Left lobe of liver (tissue), 2 donors: Measurements from ENCODE around the gene CCDC88B. TPM values are rescaled to one million over a fixed set of nuclear protein-coding genes. Genes with fewer than 3 reads are reported as not detected.

Experiments used
- ATAC-seq: fragments of 200-7000 bp; cut with Tn5 transposase; one replicate; pipeline ENCODE4 v1.9.1; 2020; ENCODE audit warnings: mild to moderate bottlenecking, moderate library complexity
- DNase-seq: peaks from one replicate; pipeline ENCODE4 v3.0.0-alpha.2; 2020; ENCODE audit warnings: low spot score
- total RNA-seq: library from RNA; stranded (reverse); gene quantifications from one replicate; pipeline ENCODE4 v1.2.1, GENCODE V29; 2021
- donor health status: DM: no; HTN: no; CAD: no; lungs with moderate emphysema.
- donor health status: DM: no; HTN: yes; CAD: no.

The CCDC88B gene, protein sequence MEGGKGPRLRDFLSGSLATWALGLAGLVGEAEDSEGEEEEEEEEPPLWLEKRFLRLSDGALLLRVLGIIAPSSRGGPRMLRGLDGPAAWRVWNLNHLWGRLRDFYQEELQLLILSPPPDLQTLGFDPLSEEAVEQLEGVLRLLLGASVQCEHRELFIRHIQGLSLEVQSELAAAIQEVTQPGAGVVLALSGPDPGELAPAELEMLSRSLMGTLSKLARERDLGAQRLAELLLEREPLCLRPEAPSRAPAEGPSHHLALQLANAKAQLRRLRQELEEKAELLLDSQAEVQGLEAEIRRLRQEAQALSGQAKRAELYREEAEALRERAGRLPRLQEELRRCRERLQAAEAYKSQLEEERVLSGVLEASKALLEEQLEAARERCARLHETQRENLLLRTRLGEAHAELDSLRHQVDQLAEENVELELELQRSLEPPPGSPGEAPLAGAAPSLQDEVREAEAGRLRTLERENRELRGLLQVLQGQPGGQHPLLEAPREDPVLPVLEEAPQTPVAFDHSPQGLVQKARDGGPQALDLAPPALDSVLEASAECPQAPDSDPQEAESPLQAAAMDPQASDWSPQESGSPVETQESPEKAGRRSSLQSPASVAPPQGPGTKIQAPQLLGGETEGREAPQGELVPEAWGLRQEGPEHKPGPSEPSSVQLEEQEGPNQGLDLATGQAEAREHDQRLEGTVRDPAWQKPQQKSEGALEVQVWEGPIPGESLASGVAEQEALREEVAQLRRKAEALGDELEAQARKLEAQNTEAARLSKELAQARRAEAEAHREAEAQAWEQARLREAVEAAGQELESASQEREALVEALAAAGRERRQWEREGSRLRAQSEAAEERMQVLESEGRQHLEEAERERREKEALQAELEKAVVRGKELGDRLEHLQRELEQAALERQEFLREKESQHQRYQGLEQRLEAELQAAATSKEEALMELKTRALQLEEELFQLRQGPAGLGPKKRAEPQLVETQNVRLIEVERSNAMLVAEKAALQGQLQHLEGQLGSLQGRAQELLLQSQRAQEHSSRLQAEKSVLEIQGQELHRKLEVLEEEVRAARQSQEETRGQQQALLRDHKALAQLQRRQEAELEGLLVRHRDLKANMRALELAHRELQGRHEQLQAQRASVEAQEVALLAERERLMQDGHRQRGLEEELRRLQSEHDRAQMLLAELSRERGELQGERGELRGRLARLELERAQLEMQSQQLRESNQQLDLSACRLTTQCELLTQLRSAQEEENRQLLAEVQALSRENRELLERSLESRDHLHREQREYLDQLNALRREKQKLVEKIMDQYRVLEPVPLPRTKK (N-terminal part only)
- 4.0 TPM for total RNA-seq

DNA sequence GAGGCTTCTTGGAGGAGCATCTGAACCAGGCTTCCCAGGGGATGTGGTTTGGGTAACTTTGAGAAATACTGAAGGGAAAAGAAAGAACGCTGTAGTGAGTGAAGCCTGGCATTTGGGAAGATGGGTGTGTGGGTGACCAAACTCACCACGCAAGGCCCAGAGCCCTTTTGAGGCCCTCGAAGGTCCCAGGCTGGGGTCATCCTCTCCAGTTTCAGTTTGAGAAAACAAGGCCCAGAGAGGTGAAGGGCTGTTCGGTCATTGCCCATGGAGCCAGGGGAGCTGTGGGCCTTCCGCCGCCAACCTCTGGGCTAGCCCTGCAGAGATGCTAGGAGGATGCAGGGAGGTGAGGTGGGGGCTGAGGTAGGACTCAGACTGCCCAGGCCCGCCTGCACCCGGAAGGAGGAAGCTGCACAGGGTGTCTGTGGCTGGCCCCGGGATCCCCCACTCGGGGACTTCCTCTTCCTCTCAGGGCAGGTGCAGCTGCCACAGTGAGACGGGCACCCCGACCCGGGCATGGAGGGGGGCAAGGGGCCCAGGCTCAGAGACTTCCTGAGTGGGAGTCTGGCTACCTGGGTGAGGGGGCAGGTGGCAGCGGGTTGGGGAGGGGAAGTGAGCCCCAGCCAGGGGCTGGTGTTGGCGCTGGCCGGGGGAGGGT is at the start of gene CCDC88B:
CCDC88B (plus strand) TSS at position 451 of the 655 bp plus-strand sequence; CDS start at position 514, 63 bp downstream.
- DNase-seq (no peak), ATAC-seq (no peak)

DNA sequence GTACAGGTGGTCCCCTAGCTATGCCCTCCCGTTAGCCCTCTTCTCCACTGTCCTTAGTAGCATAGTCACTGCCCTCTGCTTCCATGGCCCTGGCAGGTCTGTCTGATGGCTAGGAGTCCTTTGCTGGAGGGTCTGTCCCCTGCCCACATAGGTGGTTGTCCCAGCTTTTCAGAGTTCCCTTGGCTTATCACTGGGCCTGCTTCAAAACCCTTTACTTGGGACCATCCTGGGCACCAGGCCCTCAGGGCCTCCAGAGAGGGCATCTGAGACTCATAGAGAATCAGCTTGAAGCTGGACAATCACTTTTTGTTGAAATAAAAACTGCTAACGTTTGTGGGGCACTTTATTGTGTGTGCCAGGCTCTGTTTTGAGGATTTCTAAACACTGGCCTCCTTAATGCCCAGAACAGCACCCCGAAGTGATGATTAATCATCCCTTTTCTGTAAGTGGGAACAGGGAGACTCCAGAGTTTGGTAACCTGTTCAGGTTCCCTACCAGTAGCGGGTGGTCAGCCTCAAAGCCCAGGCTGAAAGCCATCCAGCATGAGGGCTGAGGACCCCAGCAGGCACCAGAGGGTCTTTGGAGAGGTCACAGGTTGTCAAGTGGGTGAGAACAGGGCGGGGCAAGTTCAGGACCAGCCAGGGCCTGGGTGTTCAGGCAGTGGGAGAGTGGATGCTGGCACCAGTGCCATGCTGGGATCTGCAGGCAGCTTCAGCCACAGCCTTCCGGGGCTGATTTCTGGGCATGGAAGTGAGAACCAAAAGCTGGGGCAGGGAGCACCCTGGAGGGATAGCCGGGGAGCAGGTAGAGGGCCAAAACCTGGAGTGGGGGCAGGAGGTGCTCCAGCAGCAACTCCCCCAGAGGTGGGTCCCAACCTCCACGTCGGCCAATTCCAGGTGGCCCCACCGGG is 49.4 kb upstream of the CCDC88B start:
- ATAC-seq (no peak), DNase-seq (no peak)

DNA sequence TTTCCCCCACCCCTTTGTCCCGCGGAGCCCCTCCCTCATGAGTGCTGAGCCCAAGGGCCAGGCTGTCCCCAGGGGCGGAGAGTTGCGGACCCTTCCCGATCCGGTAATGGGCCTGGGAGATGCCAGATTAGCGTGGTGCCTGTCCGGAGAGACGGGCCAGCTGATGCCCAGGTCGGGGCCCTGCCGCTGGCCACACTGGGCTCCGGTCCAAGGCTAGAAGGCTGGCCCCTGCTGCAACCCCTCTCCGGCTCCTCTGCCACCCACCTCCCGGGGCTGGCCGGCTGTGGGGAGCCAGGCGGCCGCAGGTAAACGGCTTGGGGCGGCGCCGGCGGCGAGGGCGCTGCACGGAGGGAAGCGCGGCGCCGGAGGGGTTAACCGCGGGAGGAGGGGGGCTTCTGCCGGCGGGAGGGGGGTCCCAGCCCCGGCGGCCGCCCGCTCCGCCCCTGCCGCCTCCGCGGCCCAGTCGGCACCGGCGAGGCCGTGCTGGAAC is 48.7 kb upstream of the CCDC88B start, which contains the start of gene KCNK4:
KCNK4 (plus strand) TSS at position 41 of the 490 bp plus-strand sequence. CDS start 1,717 bp downstream, outside the sequence.
- ATAC-seq (no peak), DNase-seq (no peak)

DNA sequence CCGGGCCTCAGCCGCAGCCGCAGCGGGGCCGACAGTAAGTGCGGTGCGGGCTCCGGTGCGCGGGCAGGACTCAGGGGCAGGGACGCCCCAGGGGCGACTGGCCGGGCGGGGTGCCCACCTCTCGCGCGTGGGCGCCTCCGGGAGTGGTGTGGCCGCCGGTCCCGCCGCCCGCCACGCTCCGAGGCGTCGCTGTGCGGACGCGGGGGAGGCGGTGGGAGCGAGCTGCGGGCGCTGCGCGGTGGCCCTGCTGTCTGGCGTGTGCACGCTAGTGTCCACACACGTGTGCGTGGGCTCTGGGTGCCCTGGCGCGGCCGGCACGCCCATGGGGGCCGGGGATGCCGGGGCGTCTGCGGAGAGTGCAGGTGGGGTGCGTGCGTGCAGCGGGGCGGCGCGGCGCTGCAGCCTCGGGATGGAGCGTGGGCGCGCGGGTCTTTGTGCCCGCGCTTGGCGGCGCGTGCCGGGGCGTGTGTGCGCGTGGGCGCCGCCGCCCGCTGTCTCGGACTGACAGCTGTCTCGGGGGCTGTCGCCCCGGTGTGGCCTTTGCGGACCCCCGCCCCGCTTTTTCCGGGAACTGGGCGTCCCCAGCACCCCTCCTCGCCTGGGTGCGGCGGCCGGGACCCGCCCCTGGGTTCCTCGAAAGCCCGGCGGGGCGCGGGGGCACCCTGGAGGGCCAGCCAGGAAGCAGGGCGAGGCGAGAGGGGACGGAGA is 48.1 kb upstream of the CCDC88B start:
- no peak for DNase-seq

DNA sequence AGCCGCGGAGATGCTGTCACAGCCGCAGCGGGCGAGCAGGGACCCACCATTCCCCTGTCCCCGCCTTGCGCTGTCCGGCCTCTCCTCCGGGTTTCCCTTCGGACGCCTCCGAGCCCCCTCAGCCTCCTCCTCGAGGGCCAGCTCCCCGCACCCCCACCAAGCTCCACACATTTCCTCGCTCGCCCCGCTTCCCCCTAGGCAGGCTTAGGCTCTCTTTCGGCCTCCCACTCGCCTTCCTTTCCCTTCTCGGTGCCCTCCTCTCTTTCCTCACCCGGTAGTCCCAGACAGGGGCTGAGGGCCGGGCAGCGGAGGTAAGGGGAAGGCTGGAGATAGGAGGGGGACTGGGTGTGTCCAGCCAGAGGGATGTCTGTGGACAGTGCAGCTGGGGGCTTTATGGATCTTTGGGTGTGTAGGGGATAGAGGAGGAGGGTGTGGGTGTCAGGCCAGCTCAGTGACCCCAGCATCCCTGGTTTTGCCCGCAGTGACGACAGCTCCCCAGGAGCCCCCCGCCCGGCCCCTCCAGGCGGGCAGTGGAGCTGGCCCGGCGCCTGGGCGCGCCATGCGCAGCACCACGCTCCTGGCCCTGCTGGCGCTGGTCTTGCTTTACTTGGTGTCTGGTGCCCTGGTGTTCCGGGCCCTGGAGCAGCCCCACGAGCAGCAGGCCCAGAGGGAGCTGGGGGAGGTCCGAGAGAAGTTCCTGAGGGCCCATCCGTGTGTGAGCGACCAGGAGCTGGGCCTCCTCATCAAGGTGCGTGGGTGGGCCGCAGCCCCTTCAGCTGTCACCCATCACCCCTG is 47.3 kb upstream of the CCDC88B start:
- DNase-seq (no peak), ATAC-seq (no peak)

More for the DNA sequence above, 48.1 kb upstream of the CCDC88B start:
- peak; percentile 12 for ATAC-seq

DNA sequence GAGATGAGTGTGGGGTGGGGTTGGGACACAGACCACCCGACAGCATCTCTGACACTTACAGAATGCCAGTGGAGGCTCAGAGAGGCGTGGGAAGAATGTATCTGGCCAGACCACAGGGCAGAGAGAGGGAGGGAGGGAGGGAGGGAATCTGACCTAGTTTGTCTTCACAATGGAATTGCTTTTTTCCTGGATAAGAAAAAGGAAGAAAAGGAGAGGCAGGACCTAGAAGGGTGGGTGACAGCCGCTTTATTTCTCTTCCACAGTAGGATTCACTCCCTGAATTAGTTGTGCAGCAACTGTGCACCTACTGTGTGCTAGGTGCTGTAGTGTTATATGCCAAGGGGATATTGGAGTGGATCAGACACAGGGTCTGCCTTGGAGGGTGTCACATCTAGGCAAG is 45.2 kb upstream of the CCDC88B start:
- no peak for ATAC-seq
- no peak for DNase-seq

DNA sequence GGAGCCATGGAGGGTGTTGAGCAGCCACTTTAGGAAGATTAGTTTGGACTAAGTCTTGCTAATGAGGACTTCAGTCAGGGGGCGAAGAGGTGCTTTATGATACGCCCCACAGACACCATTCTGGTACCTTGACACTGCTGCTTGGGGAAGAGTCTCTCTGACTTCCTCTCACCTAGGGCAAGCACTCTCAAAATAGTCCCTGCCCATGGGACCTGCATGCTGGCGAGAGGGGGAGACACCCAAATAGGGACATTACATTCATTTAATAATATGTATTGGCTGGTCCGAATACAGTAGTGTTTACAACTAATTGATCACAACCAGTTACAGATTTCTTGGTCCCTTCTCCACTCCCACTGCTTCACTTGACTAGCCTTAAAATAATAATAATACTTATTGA is 44.2 kb upstream of the CCDC88B start:
- ATAC-seq = no peak
- no peak for DNase-seq

DNA sequence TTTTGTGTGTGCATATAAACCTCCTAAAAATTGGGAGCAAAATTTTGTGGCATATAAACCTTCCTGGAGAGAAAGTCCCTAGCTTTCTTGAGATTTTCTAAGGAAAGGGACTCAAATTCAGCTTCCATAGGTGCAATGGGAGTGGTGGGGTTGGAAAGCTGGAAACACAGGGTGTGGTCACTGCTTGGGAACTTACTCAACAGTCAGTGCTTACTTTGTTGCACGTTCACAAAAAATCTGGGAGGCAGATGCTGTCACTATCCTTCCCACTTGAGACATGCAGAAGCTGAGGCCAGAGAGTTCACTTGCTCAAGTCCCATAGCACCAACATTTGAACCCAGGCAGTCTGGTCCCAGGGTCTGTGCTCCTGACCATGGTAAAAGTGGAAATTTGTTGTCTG is 43.8 kb upstream of the CCDC88B start:
- DNase-seq = no peak
- no peak for ATAC-seq

DNA sequence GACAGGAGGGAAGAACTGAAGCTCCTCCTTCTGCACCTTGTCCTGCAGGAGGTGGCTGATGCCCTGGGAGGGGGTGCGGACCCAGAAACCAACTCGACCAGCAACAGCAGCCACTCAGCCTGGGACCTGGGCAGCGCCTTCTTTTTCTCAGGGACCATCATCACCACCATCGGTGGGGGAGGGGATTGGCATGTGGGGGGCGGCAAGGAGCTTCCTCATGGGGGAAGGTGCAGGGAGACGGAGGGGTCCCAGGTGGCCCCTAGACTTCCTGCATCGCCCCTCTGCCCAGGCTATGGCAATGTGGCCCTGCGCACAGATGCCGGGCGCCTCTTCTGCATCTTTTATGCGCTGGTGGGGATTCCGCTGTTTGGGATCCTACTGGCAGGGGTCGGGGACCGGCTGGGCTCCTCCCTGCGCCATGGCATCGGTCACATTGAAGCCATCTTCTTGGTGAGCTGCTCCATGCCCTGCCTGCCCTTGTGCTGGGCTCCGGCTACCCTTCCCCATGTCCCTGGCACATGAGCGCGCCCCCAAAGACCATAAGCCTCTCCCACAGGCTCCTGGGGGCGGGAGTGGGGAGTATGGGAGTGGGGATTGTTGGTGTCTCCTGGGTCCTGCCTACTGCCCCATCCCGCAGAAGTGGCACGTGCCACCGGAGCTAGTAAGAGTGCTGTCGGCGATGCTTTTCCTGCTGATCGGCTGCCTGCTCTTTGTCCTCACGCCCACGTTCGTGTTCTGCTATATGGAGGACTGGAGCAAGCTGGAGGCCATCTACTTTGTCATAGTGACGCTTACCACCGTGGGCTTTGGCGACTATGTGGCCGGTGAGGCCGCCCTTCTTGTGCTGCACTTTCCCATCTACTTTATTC is 42.9 kb upstream of the CCDC88B start:
- ATAC-seq (no peak), DNase-seq (no peak)

DNA sequence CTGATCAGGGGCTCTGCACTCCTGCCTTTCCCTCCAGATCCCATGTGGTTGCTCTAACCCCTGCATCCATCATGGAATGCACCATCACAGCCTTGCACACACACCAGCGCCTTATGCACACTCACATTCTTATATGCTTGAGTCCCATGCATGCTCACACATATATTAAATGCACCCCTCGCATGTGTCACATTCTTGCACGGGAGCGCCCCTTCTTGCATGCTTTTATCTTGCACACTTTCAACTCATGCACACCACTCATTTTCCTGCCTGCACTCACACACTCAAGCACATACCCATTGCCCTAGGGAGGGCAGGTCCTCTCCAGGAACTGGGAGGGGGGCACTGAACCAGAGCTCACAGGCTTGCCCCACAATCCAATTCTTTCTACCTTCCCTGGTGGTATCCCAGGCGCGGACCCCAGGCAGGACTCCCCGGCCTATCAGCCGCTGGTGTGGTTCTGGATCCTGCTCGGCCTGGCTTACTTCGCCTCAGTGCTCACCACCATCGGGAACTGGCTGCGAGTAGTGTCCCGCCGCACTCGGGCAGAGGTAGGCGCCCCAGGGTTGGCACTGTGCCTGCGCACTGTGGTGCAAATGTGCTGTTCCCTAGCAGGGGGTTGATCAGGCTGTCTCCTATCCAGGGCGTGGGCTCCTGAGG is 42.2 kb upstream of the CCDC88B start:
- no peak for DNase-seq
- ATAC-seq = no peak

DNA sequence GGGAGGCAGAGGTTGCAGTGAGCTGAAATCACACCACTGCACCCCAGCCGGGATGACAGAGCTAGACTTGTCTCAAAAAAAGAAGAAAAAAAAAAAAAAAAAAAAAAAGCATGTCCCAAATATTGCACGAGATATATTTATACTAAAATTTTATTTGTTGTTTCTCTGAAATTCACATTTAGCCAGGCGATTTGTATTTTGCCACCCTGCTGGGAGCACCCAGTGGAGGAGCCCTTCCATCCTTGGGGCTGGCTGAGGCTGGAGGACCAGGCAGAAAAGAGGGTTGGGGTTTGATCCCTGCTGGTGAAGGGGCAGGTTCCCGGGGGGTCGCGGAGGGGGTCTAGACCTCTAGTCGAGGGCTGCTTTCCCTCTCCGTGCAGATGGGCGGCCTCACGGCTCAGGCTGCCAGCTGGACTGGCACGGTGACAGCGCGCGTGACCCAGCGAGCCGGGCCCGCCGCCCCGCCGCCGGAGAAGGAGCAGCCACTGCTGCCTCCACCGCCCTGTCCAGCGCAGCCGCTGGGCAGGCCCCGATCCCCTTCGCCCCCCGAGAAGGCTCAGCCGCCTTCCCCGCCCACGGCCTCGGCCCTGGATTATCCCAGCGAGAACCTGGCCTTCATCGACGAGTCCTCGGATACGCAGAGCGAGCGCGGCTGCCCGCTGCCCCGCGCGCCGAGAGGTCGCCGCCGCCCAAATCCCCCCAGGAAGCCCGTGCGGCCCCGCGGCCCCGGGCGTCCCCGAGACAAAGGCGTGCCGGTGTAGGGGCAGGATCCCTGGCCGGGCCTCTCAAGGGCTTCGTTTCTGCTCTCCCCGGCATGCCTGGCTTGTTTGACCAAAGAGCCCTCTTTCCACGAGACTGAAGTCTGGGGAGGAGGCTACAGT is 40.8 kb upstream of the CCDC88B start:
- ATAC-seq (peak; percentile 68), DNase-seq (peak; percentile 72)

DNA sequence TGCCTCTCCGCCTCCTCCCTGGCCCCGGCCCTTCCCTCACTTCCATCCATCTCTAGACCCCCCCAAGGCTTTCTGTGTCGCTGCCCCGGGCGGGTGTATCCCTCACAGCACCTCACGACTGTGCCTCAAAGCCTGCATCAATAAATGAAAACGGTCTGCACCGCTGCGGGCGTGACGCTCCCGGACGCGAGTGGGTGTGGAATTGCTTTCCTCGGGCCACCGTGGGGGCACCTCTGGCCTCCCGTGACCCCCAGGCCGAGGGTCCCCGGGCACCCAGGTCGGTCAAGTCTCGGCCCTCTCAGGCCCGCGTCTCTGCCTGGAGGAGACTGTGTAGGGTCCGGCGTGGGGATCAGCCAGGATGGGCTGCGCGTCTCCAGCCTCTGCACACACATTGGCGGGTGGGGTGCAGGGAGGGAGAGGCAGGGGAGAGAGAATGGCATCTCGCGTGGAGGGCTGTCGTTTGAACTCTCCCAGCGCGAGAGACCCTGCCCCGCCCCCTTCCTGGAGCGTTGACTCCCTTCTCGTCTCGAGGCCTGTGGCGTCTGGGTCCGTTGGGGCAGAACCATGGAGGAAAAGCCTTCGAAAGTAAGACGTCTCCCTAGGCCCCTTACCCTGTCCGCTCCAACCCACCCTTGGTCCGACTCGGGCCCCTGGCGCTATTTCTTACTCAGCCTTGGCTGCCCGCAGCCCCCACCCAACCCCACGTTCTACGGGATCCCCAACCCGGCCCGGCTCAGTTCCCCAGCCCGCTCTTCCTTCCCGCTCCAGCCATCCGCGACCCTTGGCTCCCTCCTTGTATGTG is 40.0 kb upstream of the CCDC88B start, which contains the start of gene CATSPERZ:
CATSPERZ (plus strand) TSS at position 512 of the 802 bp plus-strand sequence; CDS start at position 565, 53 bp downstream.
- DNase-seq (peak; percentile 51), ATAC-seq (no peak)

DNA sequence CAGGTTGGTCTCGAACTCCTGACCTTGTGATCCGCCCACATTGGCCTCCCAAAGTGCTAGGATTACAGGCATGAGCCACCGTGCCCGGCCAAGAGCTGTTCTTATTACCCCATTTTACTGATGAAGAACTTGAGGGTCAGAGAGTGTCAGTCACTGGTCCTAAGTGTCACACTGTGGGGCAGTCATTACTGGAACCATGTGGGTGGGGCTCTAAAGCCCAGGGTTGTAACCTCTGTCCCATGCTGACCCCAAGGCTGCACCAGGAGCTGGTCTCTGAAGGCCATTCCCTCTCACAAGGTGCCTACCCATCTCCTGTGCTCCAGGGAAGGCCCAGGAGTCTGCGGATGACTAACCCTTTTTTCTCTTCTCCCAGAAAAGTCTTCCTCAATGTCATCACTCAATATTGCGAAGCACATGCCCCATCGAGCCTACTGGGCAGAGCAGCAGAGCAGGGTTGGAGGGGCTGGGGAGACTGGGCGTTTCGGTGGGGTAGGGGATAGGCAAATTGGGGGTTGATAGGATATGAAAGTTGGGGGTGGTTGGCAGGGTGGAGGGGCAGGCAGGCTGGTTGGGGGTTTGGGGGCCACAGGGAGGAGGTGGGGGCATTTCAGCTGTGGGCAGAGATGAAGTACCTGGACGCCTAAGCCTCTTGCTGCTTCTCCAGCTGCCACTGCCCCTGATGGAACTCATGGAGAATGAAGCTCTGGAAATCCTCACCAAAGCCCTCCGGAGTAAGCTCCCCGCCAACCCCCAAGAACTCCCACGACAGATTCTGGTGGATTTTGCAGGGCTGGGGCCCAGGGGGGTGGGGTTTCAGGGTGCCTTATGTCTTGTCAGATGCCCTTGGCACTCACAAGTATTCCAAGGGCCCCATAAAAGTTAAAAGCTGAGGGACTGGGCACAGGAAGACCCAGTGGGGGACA is 36.6 kb upstream of the CCDC88B start:
- ATAC-seq (no peak), DNase-seq (peak; percentile 50)
